ENCODE measurements around the gene STON2. TPM values are rescaled to one million over a fixed set of nuclear protein-coding genes. Genes with fewer than 3 reads are reported as not detected.

Gene STON2
- total RNA-seq: 1 to 10 TPM; 1.7 to 4.8 (median 3.8) TPM
- 19.7 TPM for total RNA-seq (2013)

GRCh38 chr14:81400202-81400678 is at the start of gene STON2:
TSS of gene STON2 (minus strand) at chr14:81400324. CDS start at chr14:81398382, 1,942 bp downstream.
- 20% methylated on average over 3 of the region's 5 CpGs for WGBS (ENCODE audit: insufficient coverage)
- H3K36me3 Mint-ChIP-seq: no peaks in the 10 kb centered on the region
- intact Hi-C loops (cut with micrococcal nuclease): no loop called here
- Histone ChIP-seq H3K27me3 (ENCODE audit: control insufficient read depth, insufficient read depth, low read length) (no peaks in the 10 kb centered on the region), H3K36me3 (ENCODE audit: control insufficient read depth, insufficient read depth, low read length) (no peaks in the 10 kb centered on the region), H3K4me3 (ENCODE audit: low read length) (no peak within 1 kb of the TSS), H3K9me3 (ENCODE audit: control insufficient read depth, insufficient read depth, low read length) (no peaks in the 10 kb centered on the region), H3K27ac (ENCODE audit: low read length) (no peak within 1 kb of the TSS), H3K4me1 (ENCODE audit: control insufficient read depth, insufficient read depth, low read length) (no peaks in the 10 kb centered on the region)
- no peaks in the 10 kb centered on the region for H3K9me3 Mint-ChIP-seq
- no peaks in the 10 kb centered on the region for H3K4me1 Mint-ChIP-seq
- DNase-seq: peak in 1 of 2 donors; percentile 4
- peak in 1 of 3 donors; percentile 30 for ATAC-seq
- H3K27me3 Mint-ChIP-seq (ENCODE audit: low read depth in 2 of 2): peaks cover 6 to 7% of the 10 kb centered on the region in 2 donors
- no peak within 1 kb of the TSS for H3K4me3 Mint-ChIP-seq
- no peak for TF ChIP-seq CTCF (IDR thresholded peaks at IDR 0.05)
- H3K27ac Mint-ChIP-seq: no peak within 1 kb of the TSS

- H3K27me3 Mint-ChIP-seq (ENCODE audit: low read depth in 2 of 2): peaks cover 3 to 9% of the 10 kb centered on the region in 2 donors
- H3K27ac Mint-ChIP-seq: no peak overlapping the region
- ATAC-seq: no peak
- Histone ChIP-seq H3K27ac (ENCODE audit: low read length) (no peak overlapping the region), H3K4me1 (ENCODE audit: control insufficient read depth, insufficient read depth, low read length) (no peaks in the 10 kb centered on the region), H3K27me3 (ENCODE audit: control insufficient read depth, insufficient read depth, low read length) (no peaks in the 10 kb centered on the region), H3K36me3 (ENCODE audit: control insufficient read depth, insufficient read depth, low read length) (no peaks in the 10 kb centered on the region), H3K9me3 (ENCODE audit: control insufficient read depth, insufficient read depth, low read length) (no peaks in the 10 kb centered on the region), H3K4me3 (ENCODE audit: low read length) (no peak overlapping the region)
- no peak for DNase-seq
- 82% methylated on average over 6 of the region's 6 CpGs for WGBS (ENCODE audit: insufficient coverage)
- H3K36me3 Mint-ChIP-seq: no peaks in the 10 kb centered on the region
- intact Hi-C loops (cut with micrococcal nuclease): no loop called here
- no peak overlapping the region for H3K4me3 Mint-ChIP-seq
- H3K4me1 Mint-ChIP-seq: peaks cover 5 to 8% of the 10 kb centered on the region in 2 donors
- no peaks in the 10 kb centered on the region for H3K9me3 Mint-ChIP-seq
- TF ChIP-seq CTCF (IDR thresholded peaks at IDR 0.05): no peak
Observed at GRCh38 chr14:81449576-81449975, 49.5 kb upstream of the STON2 start.

- Mint-ChIP-seq H3K4me3 (no peak overlapping the region), H3K27ac (no peak overlapping the region), H3K27me3 (ENCODE audit: low read depth in 2 of 2) (peaks cover 7 to 14% of the 10 kb centered on the region in 2 donors), H3K36me3 (no peaks in the 10 kb centered on the region), H3K9me3 (no peaks in the 10 kb centered on the region), H3K4me1 (peaks cover 5 to 8% of the 10 kb centered on the region in 2 donors)
- WGBS (ENCODE audit: insufficient coverage): 87% methylated on average over 4 of the region's 4 CpGs
- no peak overlapping the region for H3K27ac ChIP-seq (ENCODE audit: low read length)
- no peaks in the 10 kb centered on the region for H3K36me3 ChIP-seq (ENCODE audit: control insufficient read depth, insufficient read depth, low read length)
- no peaks in the 10 kb centered on the region for H3K27me3 ChIP-seq (ENCODE audit: control insufficient read depth, insufficient read depth, low read length)
- H3K4me3 ChIP-seq (ENCODE audit: low read length): no peak overlapping the region
- no peaks in the 10 kb centered on the region for H3K9me3 ChIP-seq (ENCODE audit: control insufficient read depth, insufficient read depth, low read length)
- H3K4me1 ChIP-seq (ENCODE audit: control insufficient read depth, insufficient read depth, low read length): no peaks in the 10 kb centered on the region
- no peak for TF ChIP-seq CTCF (IDR thresholded peaks at IDR 0.05)
- DNase-seq (no peak), ATAC-seq (no peak)
- intact Hi-C loops (cut with micrococcal nuclease): no loop called here
Observed at GRCh38 chr14:81449114-81449513, 49.0 kb upstream of the STON2 start.
